Activated CD4-positive, alpha-beta T cell treated with anti-CD3 and anti-CD28 coated beads, Interleukin-2, amount 50 U/mL, for 1 hour (primary cell): ENCODE data around the gene CASP10.
A peak's percentile ranks its signal among the peaks of the same experiment; 100 is the strongest.

Experiments used
- DNase-seq: peaks from one replicate; pipeline ENCODE4 v3.0.0-alpha.2; 2020

The CASP10 gene

GRCh38 chr2:201199847-201200246 lies 16.9 kb downstream of the CASP10 start:
- no peak for DNase-seq

DNA sequence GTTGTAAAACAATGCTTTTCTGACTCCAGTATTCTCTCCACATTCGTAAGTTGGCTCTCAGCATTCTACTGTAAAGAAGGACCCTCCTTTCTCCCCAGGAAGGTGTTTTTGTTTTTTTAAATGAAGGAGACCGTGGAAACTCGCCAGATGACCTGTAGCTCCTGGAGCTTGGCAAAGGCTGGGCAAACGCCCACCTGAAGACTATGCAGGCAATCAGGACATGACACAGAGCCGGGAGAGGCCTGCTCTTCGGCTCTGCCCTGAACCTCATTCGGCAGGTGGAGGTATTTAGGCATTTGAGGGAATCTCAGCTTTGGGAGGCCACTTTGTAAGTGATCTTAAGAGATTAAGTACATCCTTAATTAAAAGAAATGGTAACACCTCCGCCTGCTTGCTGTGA lies 17.4 kb downstream of the CASP10 start:
- DNase-seq: no peak

- DNase-seq: no peak
These were observed 18.4 kb downstream of the CASP10 start for GRCh38 chr2:201201371-201201770.

GRCh38 chr2:201203916-201204654 lies 21.1 kb downstream of the CASP10 start:
- no peak for DNase-seq

DNA sequence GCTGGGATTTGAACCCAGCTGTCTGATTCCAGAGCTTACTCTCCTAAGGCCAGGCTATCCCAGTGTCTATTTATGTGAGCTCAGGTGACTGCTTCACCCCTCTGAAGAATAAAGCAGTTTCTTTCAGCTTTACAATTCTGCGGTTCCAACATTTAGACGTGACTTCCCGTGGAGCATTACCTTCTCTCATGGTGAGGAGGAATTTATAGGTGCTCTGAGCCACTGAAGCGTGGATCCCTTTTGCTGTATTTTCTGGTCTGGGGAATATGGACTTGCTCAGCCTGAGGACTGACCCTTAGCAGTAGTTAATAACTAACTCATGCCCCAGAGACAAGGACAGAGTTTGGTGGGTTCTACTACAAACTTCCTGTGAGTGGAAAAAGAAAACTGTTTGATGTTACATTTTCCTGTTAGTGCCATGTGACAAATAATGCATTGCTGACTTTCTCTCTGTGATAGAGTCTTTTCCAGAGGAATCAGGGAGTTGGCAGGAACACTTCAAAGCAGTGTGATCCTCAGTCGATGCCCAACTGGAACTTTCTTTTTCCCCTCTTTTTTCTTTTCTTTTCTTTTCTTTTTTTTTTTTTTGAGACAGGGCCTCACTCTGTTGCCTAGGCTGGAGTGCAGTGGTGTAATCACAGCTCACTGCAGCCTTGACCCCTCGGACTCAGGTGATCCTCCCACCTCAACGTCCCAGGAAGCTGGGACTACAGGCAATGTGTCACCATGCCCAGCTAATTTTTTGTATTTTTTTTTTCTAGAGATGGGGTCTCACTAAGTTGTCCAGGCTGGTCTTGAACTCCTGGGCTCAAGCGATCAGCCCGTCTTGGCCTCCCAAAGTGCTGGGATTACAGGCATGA lies 21.9 kb downstream of the CASP10 start:
- DNase-seq: no peak

GRCh38 chr2:201205515-201205849 lies 22.5 kb downstream of the CASP10 start:
- DNase-seq: no peak

- no peak for DNase-seq
These were observed 25.8 kb downstream of the CASP10 start for GRCh38 chr2:201208563-201209252.

DNA sequence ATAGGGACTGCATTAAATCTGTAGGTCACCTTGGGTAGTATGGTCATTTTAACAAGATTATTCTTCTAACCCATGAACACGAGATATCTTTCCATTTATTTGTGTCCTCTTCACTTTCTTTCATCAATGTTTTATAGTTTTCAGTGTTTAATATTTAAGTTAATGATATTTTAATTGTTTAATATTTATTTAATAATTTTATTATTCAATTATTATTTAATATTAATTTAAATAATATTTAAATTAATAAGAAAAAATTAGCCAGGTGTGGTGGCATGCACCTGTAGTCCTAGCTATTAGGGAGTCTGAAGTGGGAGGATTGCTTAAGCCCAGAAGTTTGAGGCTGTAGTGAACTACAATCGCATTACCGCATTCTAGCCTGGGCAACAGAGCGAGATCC lies 33.0 kb downstream of the CASP10 start:
- no peak for DNase-seq

DNA sequence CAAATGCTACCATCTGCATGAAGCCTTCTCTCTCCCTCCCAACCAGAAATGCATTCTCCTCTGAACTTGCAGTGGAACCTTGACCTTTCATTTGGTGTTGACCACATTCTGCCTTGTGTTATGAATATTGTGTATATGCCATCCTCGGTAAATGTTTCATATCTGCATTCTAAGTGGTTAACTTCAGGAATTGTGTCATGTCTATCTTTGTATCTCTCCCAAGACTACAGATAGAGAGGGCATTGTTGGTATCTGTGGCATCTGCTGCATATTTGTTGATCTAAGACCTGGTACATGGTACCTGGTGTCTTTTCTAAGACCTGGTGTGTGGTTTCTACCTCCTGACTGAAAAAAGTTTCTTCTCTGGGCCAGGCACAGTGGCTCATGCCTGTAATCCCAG lies 34.0 kb downstream of the CASP10 start:
- DNase-seq: no peak

DNA sequence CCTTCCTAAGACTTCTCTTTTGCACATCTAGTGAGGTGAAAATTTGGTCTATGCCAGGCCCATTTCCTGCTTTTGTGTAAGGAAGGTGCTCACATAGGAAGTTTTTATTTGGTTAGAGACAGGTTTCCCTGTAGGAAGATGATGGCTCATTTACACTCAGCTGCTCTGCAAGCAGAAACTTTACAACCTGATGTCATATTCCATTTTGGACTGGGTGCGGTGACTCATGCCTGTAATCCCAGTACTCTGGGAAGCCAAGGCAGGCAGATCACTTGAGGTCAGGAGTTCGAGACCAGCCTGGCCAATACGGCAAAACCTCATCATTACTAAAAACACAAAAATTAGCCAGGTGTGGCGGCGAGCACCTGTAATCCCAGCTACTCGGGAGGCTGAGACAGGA lies 35.8 kb downstream of the CASP10 start:
- no peak for DNase-seq

DNA sequence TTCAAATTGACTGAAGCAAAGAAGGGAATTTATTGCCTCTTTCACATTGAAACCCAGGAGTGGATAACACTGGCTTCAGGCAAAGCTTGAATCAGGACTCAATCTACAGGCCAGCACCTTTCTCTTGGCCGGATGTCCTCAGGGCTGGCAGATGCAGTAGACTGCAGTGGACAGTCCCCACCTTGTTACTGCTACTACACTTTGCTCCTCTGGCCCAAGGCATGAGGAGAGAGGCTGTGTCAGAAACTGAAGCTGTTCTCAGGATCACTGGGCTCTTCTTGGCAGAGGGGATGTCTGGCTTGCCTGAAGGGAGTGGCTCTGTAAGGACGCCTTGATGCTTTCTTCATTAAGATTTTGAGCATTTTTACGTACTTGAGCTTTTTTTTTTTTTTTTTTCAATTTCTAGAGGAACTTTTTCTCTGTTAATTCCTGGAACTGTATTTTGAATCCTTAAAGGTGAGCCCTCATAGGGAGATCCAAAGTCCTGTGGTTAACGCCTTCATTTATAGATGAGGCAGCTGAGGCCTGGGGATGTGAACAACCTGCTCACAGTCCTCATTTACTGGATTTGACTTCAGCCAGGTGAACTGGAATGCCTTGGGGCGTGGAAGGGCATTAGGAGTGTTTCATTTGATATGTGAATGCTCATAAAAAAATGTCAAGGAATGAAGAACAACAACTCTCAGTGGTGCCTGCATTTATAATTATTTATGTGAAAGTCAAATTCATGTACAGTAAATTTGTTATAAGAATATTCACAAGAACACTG lies 36.6 kb downstream of the CASP10 start:
- no peak for DNase-seq

DNA sequence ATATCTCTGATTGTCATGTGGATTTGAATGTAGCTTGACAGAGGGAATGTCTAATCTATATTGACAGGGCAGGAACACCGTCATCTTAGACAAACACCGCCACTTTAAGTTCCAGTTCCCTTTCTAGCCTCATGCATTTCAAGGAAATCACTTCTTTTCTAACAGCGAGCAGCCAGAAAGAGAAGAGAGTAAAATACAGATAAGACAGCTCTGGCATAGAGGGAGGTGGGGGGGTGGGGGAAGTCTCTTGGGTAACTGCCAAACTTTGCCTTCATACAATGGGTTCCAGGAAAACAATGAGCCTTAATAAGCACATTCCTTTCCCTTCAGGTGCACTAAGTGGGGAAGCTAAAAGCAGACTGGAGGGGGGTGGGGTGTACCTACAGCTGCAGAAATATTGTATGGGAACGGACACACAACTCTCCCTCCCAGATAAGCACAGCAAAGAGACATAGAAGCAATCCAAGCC lies 37.2 kb downstream of the CASP10 start:
- no peak for DNase-seq

DNA sequence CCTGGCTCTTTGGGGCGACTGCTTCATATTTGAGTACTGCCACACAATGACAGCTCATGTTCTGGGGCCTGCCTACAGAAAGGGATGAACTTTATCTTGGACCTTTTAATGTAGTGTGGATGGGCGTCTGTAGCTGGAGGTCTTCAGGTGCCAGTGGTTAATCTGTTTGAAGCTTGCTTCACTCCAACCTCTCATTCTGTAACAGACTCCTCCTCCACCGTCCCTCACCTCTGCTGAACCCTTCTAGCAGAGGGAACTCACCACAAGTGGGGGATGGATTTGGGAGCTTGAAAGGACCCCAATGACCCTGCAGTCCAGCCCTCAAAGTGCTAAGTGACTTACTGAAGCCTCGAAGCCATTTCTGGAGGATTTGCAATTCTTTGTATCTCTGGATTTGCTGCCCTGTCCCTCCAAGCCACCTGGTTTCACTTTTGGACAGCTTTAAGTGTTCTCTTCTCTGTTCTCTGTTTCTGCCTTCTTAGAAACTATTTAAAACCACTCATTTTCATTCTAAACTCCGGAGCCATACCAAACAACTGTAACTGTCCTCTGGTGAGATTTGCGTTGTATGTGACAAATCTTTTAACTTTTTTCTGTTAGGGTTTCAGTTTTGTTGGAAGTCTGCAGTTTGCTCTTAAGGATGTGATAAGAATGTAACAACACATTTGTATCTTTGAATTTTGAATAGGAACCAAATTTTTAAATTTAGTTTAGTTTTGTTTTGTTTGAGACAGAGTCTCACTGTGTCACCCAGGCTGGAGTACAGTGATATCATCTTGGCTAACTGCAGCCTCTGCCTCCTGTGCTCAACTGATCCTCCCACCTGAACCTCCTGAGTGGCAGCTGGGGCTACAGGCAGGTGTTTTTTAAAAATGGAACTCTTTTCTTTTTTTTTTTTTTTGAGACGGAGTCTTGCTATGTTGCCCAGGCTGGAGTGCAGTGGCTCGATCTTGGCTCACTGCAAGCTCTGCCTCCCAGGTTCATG lies 40.4 kb downstream of the CASP10 start:
- DNase-seq: no peak

DNA sequence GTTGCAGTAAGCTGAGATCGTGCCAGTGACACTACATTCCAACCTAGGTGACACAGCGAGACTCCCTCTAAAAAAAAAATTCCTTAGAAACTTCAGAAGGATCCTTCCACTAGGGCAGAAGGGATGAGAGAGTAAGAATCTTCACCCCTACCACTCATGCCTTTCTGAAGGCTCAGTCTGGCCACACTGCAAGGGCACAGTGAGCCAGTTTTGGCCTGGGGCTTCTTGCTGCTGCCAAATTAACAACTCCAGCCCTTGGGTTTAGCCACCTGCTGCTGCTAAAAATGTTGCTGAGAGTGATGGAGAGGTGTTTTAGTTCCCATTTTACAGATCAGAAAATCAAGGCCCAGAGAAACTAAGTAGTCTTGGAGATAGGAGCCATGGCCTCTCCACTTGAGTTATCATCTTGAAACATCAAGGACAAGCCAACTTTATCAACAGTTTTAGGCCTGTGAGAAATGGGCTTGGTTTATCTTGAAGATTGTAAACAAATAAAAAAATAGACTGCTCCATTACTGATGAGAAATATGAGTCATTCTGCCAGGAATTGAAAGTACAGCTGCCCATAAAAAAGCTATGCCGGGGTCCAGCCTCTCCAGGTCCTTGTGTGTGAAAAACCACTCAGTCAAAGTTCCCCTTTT lies 45.5 kb downstream of the CASP10 start:
- no peak for DNase-seq

- no peak for DNase-seq
These were observed 46.0 kb downstream of the CASP10 start for GRCh38 chr2:201228912-201229290.

DNA sequence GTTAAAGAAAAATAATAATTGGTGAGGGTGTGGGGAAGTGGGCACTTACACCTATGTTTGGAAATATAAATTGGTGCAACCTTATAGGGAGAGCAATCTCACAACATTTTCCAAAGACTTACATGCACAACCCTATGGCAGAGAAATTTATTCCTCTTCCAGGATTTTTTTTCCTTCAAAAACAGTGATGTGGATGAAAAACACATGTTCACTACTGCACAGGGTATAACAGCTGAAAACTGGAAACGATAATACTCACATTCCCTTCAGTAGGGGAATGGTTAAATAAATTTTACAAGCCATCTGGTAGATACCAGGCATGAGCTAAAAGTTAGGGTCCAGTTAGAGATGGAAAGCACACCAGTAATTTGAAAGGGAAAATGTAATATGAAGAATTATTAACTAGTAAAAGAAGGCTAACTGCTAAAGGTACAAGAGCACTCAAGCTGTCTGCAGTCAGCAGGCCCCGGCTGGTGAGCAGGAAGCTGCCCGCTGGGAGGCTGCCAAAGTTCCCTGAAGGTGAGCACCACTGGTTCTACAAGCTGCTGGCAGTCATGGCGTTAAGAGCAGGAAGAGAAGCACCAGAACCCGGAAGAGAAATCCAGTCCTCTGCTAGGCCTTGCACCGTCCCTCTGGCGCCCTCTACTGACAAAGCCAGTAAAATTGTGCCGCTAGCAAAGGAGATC lies 49.0 kb downstream of the CASP10 start:
- DNase-seq: peak; percentile 90

GRCh38 chr2:201232467-201232815 lies 49.5 kb downstream of the CASP10 start:
- DNase-seq: no peak

- DNase-seq: peak; percentile 78
These were observed 50.4 kb downstream of the CASP10 start for GRCh38 chr2:201233192-201233811.

- DNase-seq: peak; percentile 15
These were observed 51.1 kb downstream of the CASP10 start for GRCh38 chr2:201233812-201234662.
